K562 (cell line): ENCODE results near the gene CAV1. TPM values are rescaled to one million over a fixed set of nuclear protein-coding genes. Genes with fewer than 3 reads are reported as not detected.
A peak's percentile ranks its signal among the peaks of the same experiment; 100 is the strongest.

Experiments
- ATAC-seq: fragments of 200-7000 bp; cut with Tn5 transposase; 3 replicates; pipeline ENCODE4 v1.9.1; 2020; ENCODE audit warnings: moderate library complexity
- BruUV-seq: library from RNA; stranded (reverse); fragments of 400-500 nt; replicated peaks from 2 replicates; lab custom pipeline; 2021; lab: Mats Ljungman, UMichigan
- CTCF ChIA-PET: fragments of 300-600 bp; formaldehyde crosslinking; extraction: SDS; loops from one replicate; lab custom pipeline; 2021; ENCODE audit warnings: low intra/inter-chr PET ratio; lab: Yijun Ruan, JAX
- POLR2A ChIA-PET: fragments of 300-600, 350-650 bp; sonication (Branson Sonifier 250); formaldehyde crosslinking; extraction: SDS; loops from one replicate; lab custom pipeline; 2021; ENCODE audit warnings: antibody characterized with exemption, inconsistent platforms; lab: Yijun Ruan, JAX
- DNase-seq, 4 experiments: peaks; one replicate each; pipeline versions ENCODE4 v3.0.0 to v3.0.0-alpha.2; 2011 to 2018; ENCODE audit warnings: low spot score in 3 of 4, mixed read lengths in 3 of 4; ENCODE audit errors: extremely low read depth in 1 of 4
- FAIRE-seq: peaks from 2 replicates; lab custom pipeline; 2011; peaks lifted over from hg19 to GRCh38; lab: Jason Lieb, UNC
- H2AFZ ChIP-seq: 2 replicates; pipeline ENCODE4 v1.6.0; 2011; ENCODE audit warnings: low read depth, low read length, control low read depth, inconsistent platforms
- H3K27ac ChIP-seq: fragments of 200-600 bp; 3 replicates; pipeline ENCODE4 v1.8.0; 2011; ENCODE audit warnings: low read depth, mild to moderate bottlenecking, control low read depth, inconsistent platforms, low read length, moderate library complexity, mixed read lengths; ENCODE audit errors: extremely low read depth
- H3K27me3 ChIP-seq, 2 experiments: fragments of 300-600 bp in 1 of 2; 2 replicates in 1 of 2; 3 replicates in 1 of 2; pipeline versions ENCODE4 v1.6.0 to v1.8.0; 2011; ENCODE audit warnings: inconsistent platforms in 2 of 2, low read length in 2 of 2, mild to moderate bottlenecking in 1 of 2, mixed read lengths in 1 of 2, moderate library complexity in 1 of 2; ENCODE audit not compliant: control insufficient read depth in 2 of 2, insufficient read depth in 2 of 2
- H3K36me3 ChIP-seq: fragments of 300-600 bp; 3 replicates; pipeline ENCODE4 v1.8.0; 2011; ENCODE audit warnings: mild to moderate bottlenecking, low read length, inconsistent platforms; ENCODE audit not compliant: control insufficient read depth, insufficient read depth
- H3K4me1 ChIP-seq, 2 experiments: fragments of 200-600 bp in 1 of 2; replicated peaks in 1 of 2; 2 replicates in 1 of 2; 3 replicates in 1 of 2; pipeline versions ENCODE4 v1.5.1 to v1.8.0; 2011; ENCODE audit warnings: inconsistent platforms in 2 of 2, low read length in 2 of 2, mild to moderate bottlenecking in 1 of 2, mixed read lengths in 1 of 2, moderate library complexity in 1 of 2; ENCODE audit not compliant: control insufficient read depth in 2 of 2, insufficient read depth in 2 of 2
- H3K4me2 ChIP-seq: 2 replicates; pipeline ENCODE4 v1.6.1; 2011; ENCODE audit warnings: low read length, control low read depth, inconsistent platforms, mixed read lengths; ENCODE audit not compliant: insufficient read depth
- H3K4me3 ChIP-seq: fragments of 200-600 bp; sonication (generic), shearing (Covaris generic); 2 replicates; pipeline ENCODE4 v1.5.1; 2016; ENCODE audit warnings: control low read depth, inconsistent platforms
- H3K79me2 ChIP-seq: fragments of 200-600 bp; 3 replicates; pipeline ENCODE4 v1.8.0; 2011; ENCODE audit warnings: low read length, inconsistent platforms; ENCODE audit not compliant: control insufficient read depth, insufficient read depth
- H3K9ac ChIP-seq, 2 experiments: 2 replicates each; pipeline versions ENCODE4 v1.6.0 to v1.6.1; 2011; ENCODE audit warnings: low read depth in 2 of 2, low read length in 2 of 2, control low read depth in 1 of 2, inconsistent platforms in 1 of 2, mild to moderate bottlenecking in 1 of 2, mixed read lengths in 1 of 2; ENCODE audit not compliant: insufficient read depth in 1 of 2
- H3K9me1 ChIP-seq: one replicate; pipeline ENCODE4 v1.6.0; 2011; ENCODE audit warnings: inconsistent platforms, mild to moderate bottlenecking, low read length, moderate library complexity; ENCODE audit not compliant: control insufficient read depth, insufficient read depth
- H3K9me3 ChIP-seq: replicated peaks from 2 replicates; pipeline ENCODE4 v1.5.1; 2011; ENCODE audit warnings: low read depth, low read length, inconsistent platforms; ENCODE audit not compliant: control insufficient read depth, insufficient read depth
- H4K20me1 ChIP-seq: replicated peaks from 2 replicates; pipeline ENCODE4 v1.6.1; 2011; ENCODE audit warnings: low read length, inconsistent platforms, mixed read lengths; ENCODE audit not compliant: control insufficient read depth, insufficient read depth
- CC2D1A ChIP-seq: fragments of 450-650 bp; IDR thresholded peaks from 2 replicates; pipeline ENCODE4 v1.6.1; 2017; ENCODE audit warnings: mild to moderate bottlenecking
- CHCHD3 ChIP-seq: fragments of 250-450 bp; sonication (Bioruptor Pico); IDR thresholded peaks from 2 replicates; pipeline ENCODE4 v2.1.2; 2022; ENCODE audit warnings: mild to moderate bottlenecking
- HMGN3 ChIP-seq: IDR thresholded peaks from 2 replicates; pipeline ENCODE4 v1.6.1; 2011; ENCODE audit warnings: borderline replicate concordance, low read depth, mild to moderate bottlenecking, mixed read lengths, low read length; ENCODE audit not compliant: insufficient read length; ENCODE audit errors: extremely low read depth
- MAFG ChIP-seq: fragments of 450-650 bp; conservative IDR thresholded peaks from 2 replicates; pipeline ENCODE4 v1.6.1; 2016; ENCODE audit warnings: missing genetic modification characterization, missing compliant biosample characterization
- MCM2 ChIP-seq: fragments of 450-650 bp; IDR thresholded peaks from 2 replicates; pipeline ENCODE4 v1.6.1; 2017; ENCODE audit warnings: low read depth, mild to moderate bottlenecking
- NFE2 ChIP-seq: IDR thresholded peaks from 2 replicates; pipeline ENCODE4 v1.6.1; 2014; ENCODE audit warnings: antibody characterized with exemption, low read depth
- NFE2L1 ChIP-seq: fragments of 450-650 bp; IDR thresholded peaks from 2 replicates; pipeline ENCODE4 v1.6.1; 2016; ENCODE audit warnings: missing genetic modification characterization, low read depth, mild to moderate bottlenecking, missing compliant biosample characterization, moderate library complexity, borderline replicate concordance
- NR2C1 ChIP-seq, 2 experiments: fragments of 450-650 bp; IDR thresholded peaks; 2 replicates each; pipeline ENCODE4 v1.6.1; 2017; ENCODE audit warnings: mild to moderate bottlenecking in 2 of 2, antibody characterized with exemption in 1 of 2, inconsistent platforms in 1 of 2, missing compliant biosample characterization in 1 of 2, missing genetic modification characterization in 1 of 2
- RAD21 ChIP-seq, 2 experiments: fragments of 250-450 bp in 1 of 2; fragments of 450-650 bp in 1 of 2; sonication (Bioruptor Pico) in 1 of 2; formaldehyde crosslinking in 1 of 2; IDR thresholded peaks in 1 of 2; conservative IDR thresholded peaks in 1 of 2; 2 replicates each; pipeline versions ENCODE4 v1.4.0 to v1.8.0; 2020 to 2022; ENCODE audit warnings: mild to moderate bottlenecking in 2 of 2, moderate library complexity in 1 of 2
- RBBP5 ChIP-seq: fragments of 200-600 bp; sonication (generic); IDR thresholded peaks from 2 replicates; pipeline ENCODE4 v1.6.1; 2012; ENCODE audit warnings: borderline replicate concordance, mild to moderate bottlenecking, low read length, control low read depth, inconsistent platforms; ENCODE audit not compliant: insufficient read depth, poor library complexity, severe bottlenecking
- RBM22 ChIP-seq: fragments of 200-400 bp; formaldehyde crosslinking; IDR thresholded peaks from 2 replicates; pipeline ENCODE4 v1.6.1; 2018; ENCODE audit warnings: low read length, low read depth; ENCODE audit not compliant: poor library complexity, severe bottlenecking
- SAP30 ChIP-seq: fragments of 200-600 bp; sonication (generic); IDR thresholded peaks from 2 replicates; pipeline ENCODE4 v1.6.1; 2012; ENCODE audit warnings: borderline replicate concordance, low read depth, mild to moderate bottlenecking, moderate library complexity, low read length, control low read depth, inconsistent platforms; ENCODE audit not compliant: insufficient read depth, poor library complexity, severe bottlenecking
- SMAD1 ChIP-seq: fragments of 150-350 bp; IDR thresholded peaks from 2 replicates; pipeline ENCODE4 v1.6.1; 2014; ENCODE audit warnings: low read length, low read depth; ENCODE audit not compliant: partially characterized antibody
- SRF ChIP-seq, 2 experiments: fragments of 250-450, 450-650 bp in 1 of 2; sonication (Bioruptor Pico) in 1 of 2; sonication (generic) in 1 of 2; formaldehyde crosslinking; IDR thresholded peaks; 2 replicates each; pipeline versions ENCODE4 v1.5.0 to v1.5.1; 2020 to 2022; ENCODE audit warnings: mild to moderate bottlenecking in 1 of 2, missing genetic modification reagents in 1 of 2
- ZNF277 ChIP-seq: fragments of 250-450 bp; sonication (Bioruptor Pico); IDR thresholded peaks from 2 replicates; pipeline ENCODE4 v1.8.0; 2022; ENCODE audit warnings: inconsistent platforms, mild to moderate bottlenecking, moderate library complexity, borderline replicate concordance
- ZNF41 ChIP-seq: fragments of 250-450 bp; sonication (Bioruptor Pico); conservative IDR thresholded peaks from 2 replicates; pipeline ENCODE4 v1.4.0; 2020; ENCODE audit warnings: mild to moderate bottlenecking
- WGBS: fragments of 100-300 bp; shearing (Covaris generic); methylation state at CpG from one replicate; pipeline ENCODE4 v1.1.6; 2016; ENCODE audit warnings: low coverage, mixed read lengths; ENCODE audit not compliant: insufficient coverage; ENCODE audit errors: missing lambda C conversion rate; 5-methylcytosine and 5-hydroxymethylcytosine counted together
- in situ Hi-C: fragments of 300-500 bp; cut with MboI; formaldehyde crosslinking; loops from 4 replicates; pipeline ENCODE4 v1.15.0; 2018; ENCODE audit warnings: inconsistent platforms, mixed read lengths
- intact Hi-C: fragments of 100-400 bp; cut with micrococcal nuclease; formaldehyde crosslinking; loops from 2 replicates; pipeline ENCODE4 v1.14.2; 2022
- polyA plus RNA-seq, 8 experiments: library from polyadenylated mRNA; depleted of rRNA in 4 of 8; stranded (reverse) in 5 of 8; unstranded in 3 of 8; fragments of >200 nt; fragmentation: Nextera tagmentation in 2 of 8; fragmentation: Illumina TruSeq in 1 of 8; extraction: Ambion mirVana in 2 of 8; extraction: Trizol in 1 of 8; gene quantifications; 2 replicates each; pipeline versions ENCODE4 v1.2.1 to v1.2.3, GENCODE V29; 2011 to 2014; ENCODE audit warnings: inconsistent platforms in 1 of 8, missing spikeins in 1 of 8
- total RNA-seq, 7 experiments: library from RNA; depleted of rRNA in 6 of 7; stranded (reverse); fragments of >200 nt in 6 of 7; fragmentation: Illumina TruSeq in 2 of 7; extraction: Trizol in 2 of 7; gene quantifications; 2 replicates each; pipeline versions ENCODE4 v1.2.1 to v1.2.3, GENCODE V29; 2011 to 2021; ENCODE audit warnings: low replicate concordance in 1 of 7
- TF ChIP-seq, protein P1 (sequence below): sonication (generic); formaldehyde crosslinking; IDR thresholded peaks from 2 replicates; pipeline ENCODE4 v1.9.0; 2022; ENCODE audit warnings: mild to moderate bottlenecking, missing genetic modification reagents
- TF ChIP-seq, protein P2 (sequence below), 2 experiments: fragments of 450-650 bp in 1 of 2; sonication (generic) in 1 of 2; formaldehyde crosslinking; conservative IDR thresholded peaks; 2 replicates each; pipeline versions ENCODE4 v1.4.0 to v1.8.1; 2020 to 2022; ENCODE audit warnings: mild to moderate bottlenecking in 1 of 2, missing genetic modification reagents in 1 of 2

CAV1 gene
- total and polyA plus RNA-seq, 9 of the 15 experiments (the other 6 are each of a cell fraction or from before 2014, with no cell fraction given): 0.08 to 1.5 (median 0.63) TPM

GRCh38 chr7:116571552-116571951 is 46.7 kb downstream of the CAV1 start:
- Histone ChIP-seq H3K4me2 (no peak overlapping the region), H3K79me2 (no peaks in the 10 kb centered on the region), H3K36me3 (no peaks in the 10 kb centered on the region), H3K4me1 (no peaks in the 10 kb centered on the region), H3K9me3 (no peaks in the 10 kb centered on the region), H3K27me3 (0 out of 5 replicates have a peak, but pooled peaks cover 0 to 3% of the 10 kb centered on the region in 2 experiments), H2AFZ (no peak overlapping the region), H3K9ac (no peak overlapping the region), H4K20me1 (no peaks in the 10 kb centered on the region), H3K4me3 (no peak overlapping the region), H3K27ac (no peak overlapping the region), H3K9me1 (no peaks in the 10 kb centered on the region)
- ATAC-seq: no peak
- no peak for FAIRE-seq
- BruUV-seq: no TSS peak
- POLR2A ChIA-PET: no interaction called here
- intact Hi-C loops (no loop called here), in situ Hi-C loops (no loop called here)
- 0% methylated on average over 2 of the region's 2 CpGs for WGBS
- DNase-seq: no peak
- CTCF ChIA-PET: no interaction called here
- no peak for TF ChIP-seq HMGN3
- TF ChIP-seq, protein P1, sequence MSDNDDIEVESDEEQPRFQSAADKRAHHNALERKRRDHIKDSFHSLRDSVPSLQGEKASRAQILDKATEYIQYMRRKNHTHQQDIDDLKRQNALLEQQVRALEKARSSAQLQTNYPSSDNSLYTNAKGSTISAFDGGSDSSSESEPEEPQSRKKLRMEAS (CRISPR knock-in tag): no peak
- TF ChIP-seq, protein P2, sequence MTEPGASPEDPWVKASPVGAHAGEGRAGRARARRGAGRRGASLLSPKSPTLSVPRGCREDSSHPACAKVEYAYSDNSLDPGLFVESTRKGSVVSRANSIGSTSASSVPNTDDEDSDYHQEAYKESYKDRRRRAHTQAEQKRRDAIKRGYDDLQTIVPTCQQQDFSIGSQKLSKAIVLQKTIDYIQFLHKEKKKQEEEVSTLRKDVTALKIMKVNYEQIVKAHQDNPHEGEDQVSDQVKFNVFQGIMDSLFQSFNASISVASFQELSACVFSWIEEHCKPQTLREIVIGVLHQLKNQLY (CRISPR knock-in tag; conservative IDR thresholded peaks at IDR 0.05): no peak
- no peak for TF ChIP-seq ZNF41 (CRISPR knock-in tag)
- peak; percentile 37; the same call in 1 of the 2 replicates for TF ChIP-seq NFE2L1
- TF ChIP-seq NR2C1 (IDR thresholded peaks at IDR 0.05): no peak
- TF ChIP-seq NR2C1 (tag; IDR thresholded peaks at IDR 0.05): no peak
- TF ChIP-seq NFE2: peak; percentile 34; the same call in 1 of the 2 replicates
- no peak for TF ChIP-seq SRF (CRISPR knock-in tag; IDR thresholded peaks at IDR 0.05)
- TF ChIP-seq RAD21 (CRISPR knock-in tag; conservative IDR thresholded peaks at IDR 0.05 in 1 of 2, IDR thresholded peaks at IDR 0.05 in 1 of 2): no peak
- TF ChIP-seq ZNF277 (CRISPR knock-in tag): no peak
- TF ChIP-seq CC2D1A: no peak
- no peak for TF ChIP-seq CHCHD3 (CRISPR knock-in tag)
- no peak for TF ChIP-seq RBBP5
- TF ChIP-seq RBM22: no peak
- no peak for TF ChIP-seq SAP30
- TF ChIP-seq MAFG (tag): peak; percentile 53
- TF ChIP-seq SMAD1: no peak
- TF ChIP-seq MCM2: no peak
